Dermis blood vessel endothelial cell (primary cell): ENCODE results near the gene VAV2. TPM values are rescaled to one million over a fixed set of nuclear protein-coding genes. Genes with fewer than 3 reads are reported as not detected.

Experiments
- DNase-seq: peaks from one replicate; pipeline ENCODE4 v3.0.0; 2010
- total RNA-seq: library from RNA; depleted of rRNA; stranded (reverse); fragments of >200 nt; gene quantifications from 2 replicates; pipeline ENCODE4 v1.2.3, GENCODE V29; 2014

The VAV2 gene
- total RNA-seq, 1 donor from 2014 or later, result 19.6 TPM

DNA sequence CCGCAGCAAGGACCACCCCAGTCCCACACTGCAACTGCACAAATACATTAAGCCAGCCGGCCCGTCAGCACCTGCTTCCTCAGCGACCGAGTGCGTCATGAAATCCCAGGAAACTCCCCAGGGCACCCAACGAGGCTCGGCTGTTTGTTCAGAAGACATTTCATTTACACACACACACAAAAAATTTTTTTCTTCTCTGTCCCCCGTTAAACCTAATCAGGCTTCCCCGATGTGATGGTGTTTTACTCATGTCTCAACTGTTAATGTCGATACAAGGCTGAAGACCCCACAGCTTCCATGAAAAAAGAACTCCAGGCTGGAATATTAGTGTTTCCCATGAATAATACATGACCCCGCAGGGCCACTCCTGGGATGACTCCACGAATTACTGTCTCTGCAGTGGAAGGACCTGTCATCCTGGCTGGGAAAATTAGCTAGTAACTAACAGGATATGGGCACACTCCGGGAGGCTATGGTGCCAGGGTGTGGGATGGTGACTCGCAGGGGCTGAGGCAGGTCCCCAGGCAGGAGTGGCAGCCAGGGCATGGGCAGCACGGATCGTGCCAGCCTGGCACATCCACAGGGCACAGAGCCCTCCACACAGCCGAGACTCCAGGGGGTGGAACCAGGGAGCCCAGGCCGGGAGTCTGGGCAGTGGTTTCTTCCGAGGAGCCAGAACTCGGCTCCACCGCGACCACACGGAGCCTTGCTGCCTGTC lies 102.4 kb downstream of the VAV2 start:
- no peak for DNase-seq

DNA sequence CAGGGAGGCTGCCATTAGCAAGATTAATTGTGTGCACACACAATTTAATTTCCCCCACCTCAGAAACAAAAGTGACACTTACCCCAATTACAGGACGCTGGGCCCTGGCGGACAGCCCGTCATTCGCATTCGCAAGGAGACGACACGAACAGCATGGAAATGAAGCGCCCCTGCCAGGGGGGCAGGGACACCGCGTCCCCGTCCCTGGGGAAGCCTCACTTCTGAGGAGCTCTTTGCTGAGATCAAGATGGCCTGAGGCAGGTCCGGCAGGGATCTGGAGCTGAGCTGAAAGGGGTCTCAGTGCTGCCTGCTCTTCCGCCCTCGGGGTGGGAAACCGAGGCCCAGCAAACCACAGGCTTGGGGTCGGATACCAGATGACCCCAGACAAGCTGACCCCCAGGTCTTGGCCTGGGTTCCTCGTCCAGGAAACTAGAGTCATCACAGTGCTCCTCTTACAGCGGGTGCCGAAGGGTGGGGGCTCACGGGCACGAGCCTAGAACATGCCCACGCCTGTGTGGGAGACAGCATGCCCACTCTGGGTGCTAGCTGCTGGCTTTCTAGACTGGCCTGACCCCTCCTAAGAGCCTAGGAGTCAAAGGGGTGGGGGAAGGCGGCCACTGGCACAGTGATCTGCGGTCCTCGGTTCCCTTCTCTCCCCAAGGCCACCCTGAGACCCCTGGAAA lies 103.2 kb downstream of the VAV2 start:
- no peak for DNase-seq

DNA sequence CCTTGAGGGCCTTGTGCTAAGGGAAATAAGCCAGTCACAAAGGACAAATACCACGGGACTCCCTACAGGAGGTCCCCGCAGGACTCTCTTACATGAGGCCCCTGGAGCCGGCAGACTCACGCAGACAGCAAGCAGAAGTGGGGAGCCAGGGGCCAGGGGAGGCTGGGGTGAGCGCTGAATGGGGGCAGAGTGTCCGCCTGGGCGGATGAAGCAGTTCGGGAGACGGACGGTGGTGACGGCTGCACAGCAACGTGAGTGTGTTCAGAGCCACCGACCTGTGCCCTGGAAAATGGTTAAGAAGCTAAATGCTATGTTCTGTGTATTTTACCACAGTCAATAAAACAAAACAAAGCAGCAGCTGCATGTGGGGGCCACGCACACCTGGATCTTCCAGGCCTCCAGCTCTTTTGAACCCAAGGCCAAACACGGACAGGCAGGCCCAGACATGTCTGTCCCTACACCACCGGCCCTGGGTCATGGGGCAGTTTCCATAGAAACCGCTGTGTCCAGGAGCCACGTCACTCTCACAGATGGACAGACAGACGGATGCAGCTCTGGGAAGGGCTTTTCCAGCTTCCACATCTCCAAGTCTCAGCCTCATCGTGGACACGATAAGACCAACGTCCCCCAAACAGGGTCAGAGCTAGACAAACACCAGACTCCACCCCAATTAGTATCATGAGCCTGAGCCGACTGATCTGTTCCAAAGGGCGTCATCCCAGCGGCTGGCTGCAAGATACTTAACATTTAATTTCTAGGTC lies 103.9 kb downstream of the VAV2 start:
- no peak for DNase-seq

DNA sequence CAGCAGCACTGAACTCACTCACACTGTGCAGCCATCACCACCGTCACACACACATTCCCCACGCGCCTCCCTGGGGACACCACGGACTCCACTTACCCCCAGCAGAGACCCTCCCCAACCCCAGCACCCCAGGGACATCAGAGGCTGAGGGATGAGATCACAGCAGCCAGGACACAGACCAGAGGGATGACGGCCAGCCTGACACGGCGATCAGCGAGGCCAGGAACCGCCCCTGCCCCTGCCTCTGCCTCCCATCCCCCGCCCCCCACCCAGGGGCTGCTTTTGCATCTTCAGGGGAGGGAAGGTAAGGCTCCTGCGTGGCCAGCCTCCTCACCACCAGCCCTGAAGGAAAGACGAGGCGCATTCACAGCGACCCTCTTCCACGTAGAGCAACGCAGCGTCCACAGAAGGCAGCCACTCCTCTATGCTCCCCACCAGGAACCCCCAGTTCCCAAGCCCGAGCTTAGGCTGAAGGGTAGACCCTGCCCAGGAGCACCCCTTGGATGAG lies 104.5 kb downstream of the VAV2 start:
- DNase-seq, result no peak

DNA sequence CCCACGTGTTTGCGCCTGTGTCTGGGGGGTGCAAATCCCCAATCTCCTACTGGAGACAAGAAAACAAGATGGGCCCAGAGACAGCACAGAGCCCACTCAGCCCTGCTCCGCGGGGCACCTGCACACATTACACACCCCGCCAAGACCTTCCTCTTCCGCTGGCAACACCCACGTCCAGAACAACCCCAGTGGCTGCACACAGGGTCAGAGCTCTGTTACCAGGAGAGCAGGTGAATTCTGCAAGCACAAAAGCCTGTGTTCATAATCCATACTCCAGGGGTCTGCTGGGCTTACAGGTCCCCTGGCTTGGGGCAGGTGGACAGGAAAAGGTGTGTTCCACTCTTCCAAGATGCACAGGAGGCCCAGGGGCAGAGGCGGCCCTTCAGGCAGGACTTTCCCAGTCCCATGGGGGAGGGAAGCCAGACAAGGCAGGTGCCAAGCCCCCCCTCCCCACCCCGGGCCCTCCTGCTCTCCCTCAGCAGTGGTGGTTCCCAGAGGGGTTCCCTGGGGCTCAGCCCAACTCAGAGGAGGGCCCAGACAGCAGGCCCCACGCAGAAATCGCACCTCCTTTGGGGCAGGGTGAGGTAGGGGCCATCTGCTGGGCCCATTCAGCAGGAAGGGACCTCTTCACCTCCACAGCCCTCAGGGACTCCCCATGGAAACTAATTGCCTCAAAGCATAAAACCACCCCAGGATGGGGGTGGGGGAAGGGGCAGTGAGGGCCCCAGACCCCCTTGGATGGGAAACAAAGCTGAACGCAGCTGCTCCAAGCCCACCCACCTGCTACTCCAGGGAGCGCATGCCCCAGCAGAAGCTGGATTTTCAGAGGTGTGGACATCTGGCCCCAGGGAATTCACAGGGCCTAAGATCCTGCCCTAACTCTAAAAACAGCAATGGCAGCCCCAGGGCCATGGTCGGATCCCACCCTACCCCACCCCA lies 105.3 kb downstream of the VAV2 start:
- no peak for DNase-seq

DNA sequence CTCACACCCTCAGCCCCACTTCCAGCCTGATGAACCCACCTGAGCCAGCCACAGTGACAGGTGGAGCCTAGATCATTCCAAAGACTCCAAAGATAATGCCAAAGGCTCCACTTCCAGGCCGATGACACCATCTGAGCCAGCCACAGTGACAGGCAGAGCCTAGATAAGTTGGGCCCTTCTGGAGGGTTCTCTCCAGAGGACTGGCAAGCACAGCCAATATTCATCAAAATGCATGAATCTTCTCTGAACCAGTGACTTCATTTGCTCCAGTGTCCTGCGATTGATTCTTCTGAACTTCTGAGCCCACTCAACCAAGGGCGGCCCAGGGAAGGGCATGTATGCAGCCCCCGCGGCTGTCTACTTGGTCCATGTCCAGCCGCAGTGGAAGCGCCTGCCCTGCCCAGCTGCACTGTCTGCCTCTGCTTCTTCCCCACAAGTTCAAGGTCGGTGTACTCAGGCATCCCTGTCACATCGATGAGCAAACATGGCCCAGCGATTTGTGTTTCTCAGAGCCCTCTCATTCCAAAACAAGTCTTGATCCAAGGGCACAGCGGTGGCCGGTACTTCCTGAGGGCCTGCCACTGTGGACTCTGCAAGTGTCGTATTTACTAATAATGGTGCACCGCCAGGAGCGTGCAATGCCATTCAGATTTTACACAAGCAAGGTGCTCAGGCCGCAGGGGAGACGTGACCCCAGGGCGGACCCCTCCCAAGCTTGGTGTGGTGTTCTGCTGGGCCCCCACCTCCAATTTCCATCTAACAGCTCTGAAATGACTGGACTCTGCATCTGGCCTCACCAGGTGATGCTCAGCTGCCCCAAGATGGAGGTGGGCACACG lies 107.0 kb downstream of the VAV2 start:
- DNase-seq, result no peak

DNA sequence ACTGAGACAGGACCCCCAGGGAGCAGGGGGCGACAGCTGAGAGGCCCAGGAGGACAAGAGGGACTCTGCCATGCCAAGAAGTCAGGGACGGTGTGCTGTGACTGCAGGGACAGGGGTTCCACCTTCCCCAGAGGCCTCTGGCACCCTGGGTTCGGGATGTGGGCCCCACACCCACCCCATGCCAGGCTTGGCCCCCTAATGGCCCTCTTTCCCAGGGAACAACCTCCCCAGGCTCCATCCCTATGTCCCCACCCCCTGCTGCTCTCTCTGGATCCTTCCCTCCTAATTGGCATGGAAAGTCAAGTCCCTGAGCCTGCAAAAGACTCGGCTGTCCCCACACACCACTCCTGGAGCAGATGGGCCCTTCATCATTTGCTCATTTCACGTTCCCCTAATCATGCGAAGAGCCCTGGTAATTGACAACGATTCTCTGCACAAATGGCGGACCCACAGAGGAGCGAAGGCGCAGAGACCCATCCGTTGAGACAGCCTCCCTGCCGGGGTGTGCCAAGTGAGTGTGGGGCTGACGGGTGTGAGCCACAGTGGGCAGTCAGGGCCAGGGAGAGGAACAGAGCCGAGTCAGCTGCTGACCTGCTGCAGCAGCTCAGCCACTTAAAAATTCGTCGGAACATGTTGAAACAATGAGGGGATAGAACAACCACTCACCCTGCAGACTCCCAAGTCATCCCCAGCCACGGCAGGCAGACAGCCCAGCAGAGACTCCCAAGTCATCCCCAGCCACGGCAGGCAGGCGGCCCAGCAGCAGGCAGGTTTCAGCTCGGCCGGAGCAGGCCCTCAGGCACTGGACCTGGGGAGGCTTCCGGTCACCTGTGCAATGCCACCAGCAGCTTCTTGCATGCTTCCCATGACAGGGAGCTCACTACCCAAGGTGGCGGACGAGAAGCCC lies 109.0 kb downstream of the VAV2 start:
- no peak for DNase-seq

DNA sequence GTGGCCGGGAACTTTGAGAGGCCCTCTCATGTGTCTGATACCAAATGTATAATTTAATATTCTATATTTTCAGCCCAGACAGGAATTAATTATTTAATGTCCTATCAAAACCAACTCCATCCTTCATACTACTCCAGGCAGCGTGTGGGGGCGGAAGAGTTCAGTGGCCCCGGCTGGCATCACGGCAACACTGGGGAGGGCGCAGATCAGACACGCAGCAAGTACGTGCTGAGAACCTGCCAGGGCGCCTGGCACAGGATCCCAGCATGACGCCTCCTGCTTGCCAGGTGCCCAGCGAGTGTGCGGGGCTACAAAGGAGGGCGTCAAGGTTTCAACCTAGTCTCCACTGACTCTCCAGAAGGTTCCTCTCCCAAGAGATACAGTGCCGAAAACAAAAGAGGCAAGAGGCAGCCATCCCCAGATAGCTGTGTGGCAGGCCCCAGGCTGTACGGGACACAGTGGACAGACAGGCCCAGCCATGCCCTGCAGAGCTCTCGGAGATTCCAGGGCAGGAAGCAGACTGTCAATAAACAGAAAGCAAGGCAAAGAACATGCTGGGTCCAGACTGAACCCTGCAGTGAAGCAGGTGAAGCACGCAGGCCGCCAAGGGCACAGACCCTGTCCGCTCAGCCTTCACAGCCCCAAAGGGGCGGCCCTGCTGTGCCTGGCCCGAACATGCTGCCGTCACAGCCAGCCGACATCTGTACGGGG lies 110.3 kb downstream of the VAV2 start:
- no peak for DNase-seq

DNA sequence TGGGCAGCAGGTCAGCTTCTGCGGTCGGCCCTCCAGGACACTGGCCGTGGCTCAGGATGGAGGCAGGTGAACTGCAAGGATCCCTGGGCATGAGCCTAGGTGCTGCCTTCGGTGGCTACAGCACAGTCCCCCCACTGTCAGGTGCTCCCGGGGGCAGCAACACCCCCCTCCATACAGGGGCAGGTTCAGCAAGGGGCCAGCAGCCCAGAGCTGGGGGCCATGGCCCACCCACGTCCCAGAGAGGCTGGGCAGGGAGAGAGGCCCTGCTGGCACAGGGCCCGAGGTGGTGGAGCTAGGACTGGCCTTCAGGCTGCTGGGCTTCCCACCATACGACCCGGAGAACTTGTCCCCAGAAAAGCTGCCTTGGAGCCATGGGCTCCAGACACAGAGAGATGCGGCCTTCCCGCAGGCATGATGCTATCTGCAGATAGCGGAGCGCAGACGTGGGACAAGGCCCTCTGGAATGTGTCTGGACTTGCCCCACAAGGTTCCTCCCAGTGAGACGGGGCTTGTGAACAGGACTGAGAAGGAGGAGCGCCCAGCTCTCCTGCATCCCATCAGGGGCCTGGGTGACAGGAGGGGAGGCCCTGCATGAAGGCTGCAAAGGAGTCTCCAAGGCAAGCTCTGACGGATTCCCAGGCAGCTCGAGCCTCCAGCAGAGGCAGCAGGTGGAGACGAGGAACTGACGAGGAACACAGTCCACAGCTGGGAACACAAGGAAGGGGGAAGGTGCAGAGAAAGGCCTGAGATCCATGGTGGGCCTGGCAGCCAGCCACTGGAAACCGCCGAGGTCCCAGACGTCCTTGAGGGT lies 111.1 kb downstream of the VAV2 start:
- no peak for DNase-seq

DNA sequence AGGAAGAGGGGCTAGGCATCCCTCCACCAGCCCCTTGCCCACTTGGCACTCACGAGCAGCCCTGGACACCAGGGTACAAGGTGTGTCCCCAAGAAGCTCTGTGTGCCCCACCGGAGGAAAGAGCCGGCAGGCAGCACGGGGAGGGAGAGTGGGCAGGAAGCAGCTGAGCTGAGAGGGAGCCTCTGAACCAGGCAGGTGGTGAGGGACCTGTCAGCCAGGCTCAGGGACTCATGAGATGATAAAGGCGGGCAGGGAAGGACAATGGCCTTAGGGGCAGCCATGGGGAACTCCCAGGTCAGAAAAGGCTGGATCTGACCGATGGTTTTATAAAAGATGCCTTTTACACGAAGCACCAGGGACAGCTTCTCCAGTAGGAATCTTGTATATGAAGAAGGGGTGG lies 112.0 kb downstream of the VAV2 start:
- no peak for DNase-seq

DNA sequence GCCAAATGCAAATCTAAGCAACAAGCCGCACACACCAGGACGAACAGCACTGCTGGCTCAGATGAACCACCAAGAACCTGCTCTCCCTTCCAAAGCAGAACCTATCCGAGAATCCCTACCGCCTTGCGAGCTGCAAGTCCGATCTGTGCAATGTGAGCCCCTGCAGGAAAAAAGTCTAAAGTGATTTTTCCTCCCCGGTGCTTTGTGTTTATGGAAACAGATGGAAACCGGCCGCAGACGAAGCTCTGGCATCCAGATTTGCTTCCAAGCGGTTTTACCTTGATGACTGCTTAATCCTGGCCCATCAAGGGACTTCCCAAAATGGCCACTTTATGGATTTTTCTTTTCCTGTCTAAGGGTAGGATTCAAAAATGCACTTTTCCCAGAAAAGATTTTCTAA lies 112.5 kb downstream of the VAV2 start:
- no peak for DNase-seq

DNA sequence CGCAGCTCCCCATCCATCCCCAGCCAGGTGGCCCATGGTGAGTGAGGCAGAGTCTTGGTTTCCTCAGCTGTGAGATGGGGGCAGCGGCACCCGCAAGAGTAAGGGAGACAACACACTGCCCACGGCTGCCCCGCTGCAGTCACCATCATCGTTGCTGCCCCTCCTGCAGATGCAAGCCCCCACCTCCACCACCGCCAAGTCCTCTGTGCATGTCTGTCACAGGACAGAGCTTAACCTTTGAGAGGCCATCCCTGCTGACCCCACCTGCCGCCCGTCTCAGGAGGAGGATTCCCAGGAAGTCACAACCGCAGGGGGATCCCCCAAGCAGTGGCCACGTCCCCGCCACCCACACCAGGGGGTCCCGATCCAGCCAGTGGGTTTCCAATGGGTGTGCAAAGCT lies 113.7 kb downstream of the VAV2 start:
- no peak for DNase-seq

DNA sequence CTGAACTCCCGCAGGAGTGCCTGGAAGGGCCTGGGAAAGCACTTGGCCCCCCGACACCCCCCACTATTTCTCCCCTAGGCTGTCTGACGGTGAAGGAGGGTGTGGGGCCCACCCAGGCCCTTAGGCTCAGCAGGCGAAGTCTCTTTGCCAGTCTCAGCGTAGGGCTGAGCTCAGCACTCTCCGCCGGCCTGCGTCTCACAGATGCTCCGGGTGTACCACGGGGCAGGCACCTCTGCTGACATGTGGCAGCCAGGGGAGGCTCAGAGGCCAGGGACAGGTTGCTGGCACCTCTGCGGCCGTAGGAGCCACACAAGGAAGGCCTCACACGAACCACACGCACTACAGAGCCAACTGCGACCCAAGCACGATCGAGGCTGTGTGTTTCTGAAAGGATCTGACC lies 114.2 kb downstream of the VAV2 start:
- DNase-seq, result no peak

DNA sequence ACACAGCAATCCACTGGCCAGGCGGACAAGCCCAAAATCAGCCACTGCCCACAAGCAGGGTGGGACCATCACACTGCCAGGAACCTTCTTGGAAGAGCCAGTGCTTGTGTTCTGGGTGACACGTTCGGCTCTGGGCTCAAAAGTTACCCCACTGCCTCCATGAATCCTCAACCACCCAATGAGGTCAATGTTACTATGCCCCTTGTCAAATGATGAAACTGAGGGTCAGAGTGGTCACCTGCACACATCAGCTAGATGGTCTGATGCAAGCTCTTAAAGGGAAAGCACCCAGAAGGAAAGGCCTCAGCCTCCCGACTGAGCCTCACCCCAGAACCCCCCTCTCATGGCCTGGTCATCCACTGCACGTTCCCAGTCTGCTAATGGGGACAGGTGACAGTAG lies 114.8 kb downstream of the VAV2 start:
- no peak for DNase-seq

DNA sequence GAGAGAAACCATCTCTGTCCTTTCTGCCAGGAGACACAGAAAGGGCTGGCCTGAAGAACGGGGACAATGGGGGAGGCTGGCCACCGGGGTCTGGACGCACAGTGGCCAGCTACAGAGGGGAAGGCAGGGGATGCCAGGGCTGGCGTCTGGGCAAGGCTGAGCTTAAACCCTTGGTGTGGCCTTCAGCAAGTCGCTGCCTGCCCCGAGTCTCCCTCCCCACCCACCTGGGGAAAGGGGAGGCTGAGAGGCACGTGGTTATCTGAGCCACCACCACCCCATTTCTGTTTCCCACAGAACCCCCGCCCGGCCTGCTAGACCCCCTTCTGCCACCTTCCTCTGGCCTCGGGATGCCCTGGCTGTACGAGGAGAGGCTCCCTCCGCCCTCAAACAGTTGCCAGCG lies 115.3 kb downstream of the VAV2 start:
- no peak for DNase-seq

DNA sequence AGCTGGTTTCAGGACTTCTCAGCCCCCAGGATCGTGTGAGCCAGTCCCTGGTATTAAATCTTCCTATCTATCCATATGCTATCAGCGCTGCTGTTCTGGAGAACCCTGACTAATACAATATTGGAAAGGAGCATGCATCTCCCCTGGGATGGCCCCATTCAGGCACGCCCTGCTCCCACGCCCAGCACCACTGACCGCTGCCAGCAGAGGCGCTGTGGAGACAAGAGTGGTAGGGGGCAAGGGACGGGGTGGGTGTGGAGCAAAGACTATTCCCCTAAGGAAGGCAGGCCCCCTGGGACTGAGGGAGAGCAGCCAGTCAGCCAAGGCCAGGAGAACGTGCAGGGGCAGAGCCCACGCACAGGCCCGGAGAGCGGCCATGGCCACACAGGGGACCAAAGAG lies 116.0 kb downstream of the VAV2 start:
- no peak for DNase-seq

DNA sequence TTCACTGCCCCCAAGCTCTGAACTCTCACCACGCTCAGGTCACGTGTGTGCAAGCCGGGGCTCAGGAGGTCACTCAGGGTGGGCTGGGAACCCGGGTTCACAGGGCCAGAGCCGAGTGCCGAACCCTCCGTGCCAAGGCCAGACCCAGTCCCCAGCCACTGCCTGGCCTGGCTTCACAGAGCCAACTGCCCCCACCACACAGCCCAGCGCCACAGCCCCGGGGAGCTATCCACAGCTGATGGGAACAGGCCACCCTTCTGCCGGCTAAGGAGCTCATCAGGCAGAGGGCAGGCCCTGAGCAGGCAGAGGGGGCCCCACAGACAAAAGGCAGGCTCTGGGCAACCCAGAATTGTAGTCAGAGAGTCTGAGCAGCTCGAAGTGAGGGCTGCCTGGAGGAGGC lies 117.0 kb downstream of the VAV2 start:
- DNase-seq, result no peak

DNA sequence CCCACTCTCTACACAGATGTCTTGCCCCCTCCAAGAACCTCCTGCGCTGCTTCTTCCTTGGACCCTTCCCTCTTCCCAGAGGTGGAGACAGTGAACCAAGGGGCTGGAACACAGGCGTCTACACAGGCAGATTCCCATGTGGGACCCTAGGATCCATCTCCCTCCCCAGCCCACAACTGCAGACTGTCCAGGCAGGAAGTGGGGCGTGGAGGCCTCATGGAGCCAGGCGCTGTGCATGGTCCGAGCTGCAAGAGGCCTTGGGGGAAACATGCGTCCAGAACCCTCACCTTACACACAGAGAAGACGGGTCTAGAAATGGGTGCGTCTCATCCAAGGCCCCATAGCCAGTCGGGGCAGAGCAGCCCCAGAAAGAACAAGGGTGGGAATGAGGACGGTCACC lies 117.5 kb downstream of the VAV2 start:
- no peak for DNase-seq
